Measurements from ENCODE around the gene LMOD3. TPM values are rescaled to one million over a fixed set of nuclear protein-coding genes. Genes with fewer than 3 reads are reported as not detected.

LMOD3 gene
- total and polyA plus RNA-seq, 2 of the 4 experiments (the other 2 are of a cell fraction), result not detected

GRCh38 chr3:69142090-69142489 is 19.7 kb upstream of the LMOD3 start:
- Histone ChIP-seq H2BK5ac (ENCODE audit: low read depth, low read length, poor library complexity, severe bottlenecking) (no peak overlapping the region), H3K4me2 (ENCODE audit: low read depth, low read length) (no peak overlapping the region), H2BK120ac (ENCODE audit: low read depth, low read length) (no peak overlapping the region), H3K27me3 (ENCODE audit: control insufficient read depth, insufficient read depth, low read length) (peaks cover 24% of the 10 kb centered on the region), H3K56ac (ENCODE audit: extremely low read depth, insufficient read depth, low read length) (no peak overlapping the region), H3K18ac (ENCODE audit: low read depth, low read length) (no peak overlapping the region), H4K20me1 (ENCODE audit: insufficient read depth, low read length) (no peaks in the 10 kb centered on the region), H4K5ac (ENCODE audit: low read depth, low read length) (no peak overlapping the region), H4K8ac (ENCODE audit: low read depth in 2 of 2, low read length in 2 of 2) (no peak overlapping the region), H3K79me1 (ENCODE audit: low read depth in 1 of 2, low read length in 2 of 2) (no peaks in the 10 kb centered on the region), H3K4me3 (ENCODE audit: insufficient read depth, low read depth, low read length) (no peak overlapping the region), H2AFZ (replicated peaks; ENCODE audit: low read length, poor library complexity) (no peak overlapping the region), H3K23ac (ENCODE audit: low read depth, low read length) (no peak overlapping the region), H2BK15ac (ENCODE audit: low read depth, low read length) (no peak overlapping the region), H3K4me1 (ENCODE audit: control insufficient read depth, insufficient read depth, low read length) (peaks cover 2% of the 10 kb centered on the region; the same call in 1 of the 2 replicates), H4K91ac (ENCODE audit: insufficient read depth, low read depth, low read length) (no peak overlapping the region), H3K14ac (replicated peaks; ENCODE audit: low read depth, low read length) (no peak overlapping the region), H2BK20ac (ENCODE audit: low read depth, low read length) (no peak overlapping the region), H3K9me3 (ENCODE audit: control insufficient read depth, insufficient read depth, low read length) (no peaks in the 10 kb centered on the region), H3K27ac (ENCODE audit: insufficient read depth, low read length) (no peak overlapping the region), H3K9me1 (ENCODE audit: insufficient read depth, low read length) (no peaks in the 10 kb centered on the region), H2AK9ac (replicated peaks; ENCODE audit: low read depth, low read length, poor library complexity) (no peak overlapping the region), H3K9ac (ENCODE audit: low read depth, low read length) (no peak overlapping the region), H2AK5ac (ENCODE audit: low read depth, low read length) (no peak overlapping the region), H3K4ac (ENCODE audit: low read depth, low read length) (no peak overlapping the region), H3K36me3 (ENCODE audit: control insufficient read depth, insufficient read depth, low read length) (no peaks in the 10 kb centered on the region)
- peak; percentile 49; the same call in 1 of the 2 replicates for ATAC-seq (ENCODE audit: low read depth)
- CTCF ChIA-PET, result interaction anchor here (0.6 kb wide), 1 partner anchor 40 kb away, joined by 3 read pairs; no protein-coding TSS in a partner anchor
- in situ Hi-C loops (cut with MboI; ENCODE audit: low sequenced_read_pairs), result no loop called here
- TF ChIP-seq RFX5 (IDR thresholded peaks at IDR 0.05; ENCODE audit: low read depth, low read length), result no peak
- no peak for TF ChIP-seq POLR2A (IDR thresholded peaks at IDR 0.05; ENCODE audit: low read depth, low read length)
- no peak for TF ChIP-seq RAD21 (IDR thresholded peaks at IDR 0.05; ENCODE audit: low read length)
- TF ChIP-seq MXI1 (IDR thresholded peaks at IDR 0.05; ENCODE audit: borderline replicate concordance, low read depth, low read length), result no peak
- TF ChIP-seq CEBPB (IDR thresholded peaks at IDR 0.05; ENCODE audit: low read depth, low read length), result no peak
- TF ChIP-seq SMC3 (IDR thresholded peaks at IDR 0.05; ENCODE audit: low read depth, low read length), result no peak
- TF ChIP-seq ELK1 (IDR thresholded peaks at IDR 0.05; ENCODE audit: borderline replicate concordance, low read depth, low read length), result no peak
- TF ChIP-seq RCOR1 (IDR thresholded peaks at IDR 0.05; ENCODE audit: insufficient replicate concordance, low read length), result no peak
- TF ChIP-seq FOS (IDR thresholded peaks at IDR 0.05; ENCODE audit: low read depth, low read length), result no peak
- no peak for TF ChIP-seq NFE2L2 (IDR thresholded peaks at IDR 0.05; ENCODE audit: low read depth, low read length)
- TF ChIP-seq CTCF (conservative IDR thresholded peaks at IDR 0.05; ENCODE audit: low read depth, low read length), result no peak
- TF ChIP-seq MAZ (IDR thresholded peaks at IDR 0.05; ENCODE audit: borderline replicate concordance, low read depth, low read length), result no peak
- no peak for TF ChIP-seq BHLHE40 (IDR thresholded peaks at IDR 0.05; ENCODE audit: low read depth, low read length)
- TF ChIP-seq CHD1 (IDR thresholded peaks at IDR 0.05; ENCODE audit: low read depth, low read length), result no peak
- no peak for TF ChIP-seq MAFK (IDR thresholded peaks at IDR 0.05; ENCODE audit: low read depth, low read length)
- intact Hi-C loops (cut with micrococcal nuclease), result no loop called here
- DNase-seq, result peak; percentile 57
- dilution Hi-C loops (cut with HindIII; ENCODE audit: low sequenced_read_pairs, unreplicated experiment), result no loop called here
- BruUV-seq (replicated peaks), result no TSS peak
- POLR2A ChIA-PET (ENCODE audit: unreplicated experiment), result no interaction called here
- no CpG with 5 or more reads among the region's 3 CpGs for WGBS, 2 experiments (ENCODE audit: extremely low coverage in 2 of 2, insufficient read length in 1 of 2)
